A549 (cell line): ENCODE data around the gene PPP3CA. TPM values are rescaled to one million over a fixed set of nuclear protein-coding genes. Genes with fewer than 3 reads are reported as not detected.

ENCODE experiments used
- ATAC-seq, 2 experiments: fragments of 200-7000 bp in 1 of 2; fragments of >200 bp in 1 of 2; cut with Nextera tagmentation in 1 of 2; cut with Tn5 transposase in 1 of 2; 3 replicates each; pipeline versions ENCODE4 v1.8.0 to v1.9.1; 2018 to 2020; ENCODE audit warnings: mild to moderate bottlenecking in 1 of 2, moderate library complexity in 1 of 2
- CTCF ChIA-PET: fragments of 300-600 bp; sonication (Branson Sonifier 250); formaldehyde crosslinking; extraction: SDS; loops from one replicate; lab custom pipeline; 2021; ENCODE audit warnings: antibody characterized with exemption, inconsistent platforms; lab: Yijun Ruan, JAX
- POLR2A ChIA-PET: fragments of 350-600 bp; formaldehyde crosslinking; extraction: SDS; loops from one replicate; lab custom pipeline; 2021; ENCODE audit warnings: antibody characterized with exemption, inconsistent platforms; lab: Yijun Ruan, JAX
- DNase-seq, 2 experiments: peaks; one replicate each; pipeline versions ENCODE4 v3.0.0 to v3.0.0-alpha.2; 2011 to 2016; ENCODE audit warnings: low read depth in 1 of 2, low spot score in 1 of 2
- FAIRE-seq: peaks from 2 replicates; lab custom pipeline; 2011; peaks lifted over from hg19 to GRCh38; lab: Jason Lieb, UNC
- H3K27ac ChIP-seq, 2 experiments: fragments of >200 bp; sonication (Bioruptor Twin); formaldehyde crosslinking; 3 replicates each; pipeline ENCODE4 v1.5.1; 2016 to 2017
- H3K4me1 ChIP-seq: fragments of >200 bp; sonication (Bioruptor Twin); formaldehyde crosslinking; 3 replicates; pipeline ENCODE4 v1.6.1; 2016
- H3K4me2 ChIP-seq: fragments of >200 bp; sonication (Bioruptor Twin); formaldehyde crosslinking; 3 replicates; pipeline ENCODE4 v1.6.1; 2016
- H3K4me3 ChIP-seq: fragments of >200 bp; sonication (Bioruptor Twin); formaldehyde crosslinking; 3 replicates; pipeline ENCODE4 v1.5.1; 2016
- H3K9me3 ChIP-seq: fragments of >200 bp; sonication (Bioruptor Twin); formaldehyde crosslinking; 3 replicates; pipeline ENCODE4 v1.6.1; 2016
- BCL3 ChIP-seq: fragments of >200 bp; sonication (Bioruptor Twin); formaldehyde crosslinking; IDR thresholded peaks from 3 replicates; pipeline ENCODE4 v1.6.1; 2016
- CTCF ChIP-seq: fragments of >200 bp; sonication (Bioruptor Twin); formaldehyde crosslinking; IDR thresholded peaks from 3 replicates; pipeline ENCODE4 v1.5.1; 2016
- EHF ChIP-seq: fragments of 250-450 bp; sonication (Bioruptor Pico); IDR thresholded peaks from 2 replicates; pipeline ENCODE4 v1.5.0; 2020; ENCODE audit warnings: mild to moderate bottlenecking
- ELK1 ChIP-seq: fragments of 150-350 bp; IDR thresholded peaks from 2 replicates; pipeline ENCODE4 v1.6.1; 2014; ENCODE audit warnings: low read depth, mild to moderate bottlenecking, low read length
- HDAC2 ChIP-seq: fragments of 200-600 bp; sonication (generic); IDR thresholded peaks from 2 replicates; pipeline ENCODE4 v1.6.1; 2016
- HEYL ChIP-seq: fragments of 250-450 bp; sonication (Bioruptor Pico); IDR thresholded peaks from 2 replicates; pipeline ENCODE4 v1.8.0; 2021; ENCODE audit warnings: mild to moderate bottlenecking, moderate library complexity
- HMGXB4 ChIP-seq: fragments of 250-450 bp; sonication (Bioruptor Pico); IDR thresholded peaks from 2 replicates; pipeline ENCODE4 v1.5.0; 2021; ENCODE audit warnings: mild to moderate bottlenecking, moderate library complexity, borderline replicate concordance
- HOXB5 ChIP-seq: fragments of 250-450 bp; sonication (Bioruptor Pico); IDR thresholded peaks from 2 replicates; pipeline ENCODE4 v1.5.0; 2020; ENCODE audit warnings: mild to moderate bottlenecking, moderate library complexity
- JUNB ChIP-seq: fragments of >200 bp; sonication (Bioruptor Twin); formaldehyde crosslinking; IDR thresholded peaks from 2 replicates; pipeline ENCODE4 v1.6.1; 2016
- NR3C1 ChIP-seq: fragments of >200 bp; sonication (Bioruptor Twin); formaldehyde crosslinking; IDR thresholded peaks from 3 replicates; pipeline ENCODE4 v1.6.1; 2017
- PBX3 ChIP-seq: IDR thresholded peaks from 2 replicates; pipeline ENCODE4 v1.6.1; 2012
- POLR2AphosphoS2 ChIP-seq: conservative IDR thresholded peaks from 2 replicates; pipeline ENCODE4 v1.6.1; 2012; ENCODE audit warnings: low read length, improper control_type of control experiment, inconsistent platforms
- REST ChIP-seq: fragments of 200-600 bp; sonication (generic); IDR thresholded peaks from 2 replicates; pipeline ENCODE4 v1.6.1; 2016; ENCODE audit warnings: antibody characterized with exemption, mild to moderate bottlenecking, moderate library complexity
- SMC3 ChIP-seq: fragments of >200 bp; sonication (Bioruptor Twin); formaldehyde crosslinking; IDR thresholded peaks from 3 replicates; pipeline ENCODE4 v1.6.1; 2018; ENCODE audit warnings: inconsistent platforms
- USF2 ChIP-seq: fragments of 450-650 bp; IDR thresholded peaks from 2 replicates; pipeline ENCODE4 v1.6.1; 2014; ENCODE audit warnings: antibody characterized with exemption
- ZFP36 ChIP-seq: fragments of 450-650 bp; IDR thresholded peaks from 2 replicates; pipeline ENCODE4 v1.6.1; 2014; ENCODE audit warnings: borderline replicate concordance; ENCODE audit not compliant: partially characterized antibody
- WGBS: methylation state at CpG from one replicate; pipeline ENCODE4 v1.1.6; 2017; ENCODE audit errors: missing lambda C conversion rate; 5-methylcytosine and 5-hydroxymethylcytosine counted together
- polyA plus RNA-seq, 4 experiments: library from polyadenylated mRNA; depleted of rRNA in 3 of 4; stranded (reverse); fragments of >200 nt; fragmentation: RNase III in 1 of 4; extraction: RNeasy Plus Mini Kit Qiagen cat#74134 plus additional on column Dnase treatment in 1 of 4; gene quantifications; 2 replicates in 3 of 4; 3 replicates in 1 of 4; pipeline ENCODE4 v1.2.3, GENCODE V29; 2011 to 2017

PPP3CA gene
- polyA plus RNA-seq, 2 of the 4 experiments (the other 2 are of a cell fraction): 21.4 to 42.4 TPM

GRCh38 chr4:100977746-100978397 is 369.5 kb downstream of the PPP3CA start:
- 41% methylated on average over 3 of the region's 3 CpGs for WGBS
- CTCF ChIA-PET: no interaction called here
- H3K27ac ChIP-seq: no peak overlapping the region
- H3K4me3 ChIP-seq: no peak overlapping the region
- DNase-seq (no peak), ATAC-seq (no peak)
- no peaks in the 10 kb centered on the region for H3K9me3 ChIP-seq
- no peaks in the 10 kb centered on the region for H3K4me1 ChIP-seq
- TF ChIP-seq USF2: no peak
- no peak for TF ChIP-seq HMGXB4 (CRISPR knock-in tag)
- no peak for TF ChIP-seq PBX3
- TF ChIP-seq POLR2AphosphoS2: no peak
- no peak for TF ChIP-seq ELK1
- no peak for TF ChIP-seq CTCF
- no peak for TF ChIP-seq SMC3
- no peak for TF ChIP-seq JUNB
- TF ChIP-seq BCL3: no peak
- TF ChIP-seq HEYL (CRISPR knock-in tag): no peak
- TF ChIP-seq ZFP36: no peak
- TF ChIP-seq, all 56 proteins: peak for 0
- POLR2A ChIA-PET: interaction anchor here (0.7 kb wide), 2 partner anchors 157 to 938 kb away, joined by 4 read pairs; no protein-coding TSS in a partner anchor
- FAIRE-seq: no peak
- no peak overlapping the region for H3K4me2 ChIP-seq

- H3K4me1 ChIP-seq: no peaks in the 10 kb centered on the region
- DNase-seq: no peak
- no peak overlapping the region for H3K27ac ChIP-seq
- POLR2A ChIA-PET: interaction anchor here (0.7 kb wide), 2 partner anchors 158 to 939 kb away, joined by 4 read pairs; no protein-coding TSS in a partner anchor
- no peak for ATAC-seq
- CTCF ChIA-PET: no interaction called here
- no peak for FAIRE-seq
- H3K9me3 ChIP-seq: no peaks in the 10 kb centered on the region
- TF ChIP-seq HMGXB4 (CRISPR knock-in tag) (no peak), HOXB5 (CRISPR knock-in tag) (no peak), NR3C1 (no peak), REST (no peak), EHF (no peak), POLR2AphosphoS2 (no peak), HDAC2 (no peak)
- no peak overlapping the region for H3K4me3 ChIP-seq
- no peak overlapping the region for H3K4me2 ChIP-seq
These were observed 370.1 kb downstream of the PPP3CA start for GRCh38 chr4:100977274-100977673.
